ENCODE results near the gene ALOX15B. TPM values are rescaled to one million over a fixed set of nuclear protein-coding genes. Genes with fewer than 3 reads are reported as not detected.

The ALOX15B gene
- total RNA-seq, 1 donor from 2014 or later: not detected

GRCh38 chr17:8006836-8007680, 31.8 kb upstream of the ALOX15B start:
- no peak for FAIRE-seq

DNA sequence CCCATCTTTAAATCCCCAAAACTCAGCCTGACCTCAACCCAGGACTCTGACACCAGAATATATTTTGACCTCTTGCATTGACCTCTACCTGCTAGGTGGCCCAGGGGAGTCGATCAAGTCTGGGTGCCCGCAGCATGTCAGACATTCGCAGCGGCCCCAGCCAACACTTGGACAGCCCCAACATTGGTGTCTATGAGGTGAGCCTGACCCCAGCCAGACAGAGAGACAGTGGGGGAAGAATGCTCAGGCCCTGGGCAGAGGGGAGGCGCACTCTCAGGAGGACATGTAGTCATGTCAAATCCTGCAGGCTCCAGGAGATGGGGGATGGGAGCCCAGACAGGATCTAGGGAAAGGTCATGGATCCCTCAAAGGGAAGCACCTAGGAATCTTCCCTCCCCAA, 31.0 kb upstream of the ALOX15B start:
- Histone ChIP-seq H3K27ac (ENCODE audit: low read depth, low read length) (no peak overlapping the region), H3K4me2 (ENCODE audit: low read length) (no peak overlapping the region), H3K27me3 (ENCODE audit: insufficient read depth, low read length) (peaks cover 18% of the 10 kb centered on the region), H3K79me2 (ENCODE audit: insufficient read depth, low read length) (no peaks in the 10 kb centered on the region), H3K4me1 (ENCODE audit: insufficient read depth, low read length) (peaks cover 11% of the 10 kb centered on the region), H4K20me1 (ENCODE audit: insufficient read depth, low read length) (no peaks in the 10 kb centered on the region), H3K4me3 (ENCODE audit: insufficient read depth, low read depth, low read length) (no peak overlapping the region), H3K9me3 (ENCODE audit: insufficient read depth, low read depth, low read length) (peaks cover 5% of the 10 kb centered on the region), H3K9ac (ENCODE audit: low read length) (no peak overlapping the region), H3K36me3 (ENCODE audit: insufficient read depth, low read length) (no peaks in the 10 kb centered on the region), H2AFZ (ENCODE audit: low read depth, low read length) (no peak overlapping the region)
- no peak overlapping the region for H3K27ac Mint-ChIP-seq (ENCODE audit: unreplicated experiment)
- H3K27me3 Mint-ChIP-seq (ENCODE audit: low read depth, unreplicated experiment): peaks cover 54% of the 10 kb centered on the region
- H3K4me3 Mint-ChIP-seq (ENCODE audit: unreplicated experiment): no peak overlapping the region
- FAIRE-seq (no peak), DNase-seq (ENCODE audit: low read depth) (no peak)
- H3K36me3 Mint-ChIP-seq (ENCODE audit: low read depth, unreplicated experiment): no peaks in the 10 kb centered on the region
- H3K9me3 Mint-ChIP-seq (ENCODE audit: unreplicated experiment): peaks cover 2% of the 10 kb centered on the region
- TF ChIP-seq EZH2 (IDR thresholded peaks at IDR 0.05; ENCODE audit: insufficient read depth, low read length): no peak
- no peak for TF ChIP-seq CTCF (IDR thresholded peaks at IDR 0.05; ENCODE audit: insufficient read depth, low read depth, low read length)
- H3K4me1 Mint-ChIP-seq (ENCODE audit: low read depth, unreplicated experiment): peaks cover 2% of the 10 kb centered on the region

More at GRCh38 chr17:8006836-8007680, 31.8 kb upstream of the ALOX15B start:
- Mint-ChIP-seq H3K4me3 (ENCODE audit: unreplicated experiment) (no peak overlapping the region), H3K9me3 (ENCODE audit: unreplicated experiment) (peaks cover 2% of the 10 kb centered on the region), H3K36me3 (ENCODE audit: low read depth, unreplicated experiment) (no peaks in the 10 kb centered on the region), H3K4me1 (ENCODE audit: low read depth, unreplicated experiment) (peaks cover 2% of the 10 kb centered on the region), H3K27me3 (ENCODE audit: low read depth, unreplicated experiment) (peaks cover 50% of the 10 kb centered on the region), H3K27ac (ENCODE audit: unreplicated experiment) (no peak overlapping the region)
- no peak overlapping the region for H2AFZ ChIP-seq (ENCODE audit: low read depth, low read length)
- H3K36me3 ChIP-seq (ENCODE audit: insufficient read depth, low read length): no peaks in the 10 kb centered on the region
- H4K20me1 ChIP-seq (ENCODE audit: insufficient read depth, low read length): no peaks in the 10 kb centered on the region
- H3K9me3 ChIP-seq (ENCODE audit: insufficient read depth, low read depth, low read length): peaks cover 5% of the 10 kb centered on the region
- no peak for TF ChIP-seq EZH2 (IDR thresholded peaks at IDR 0.05; ENCODE audit: insufficient read depth, low read length)
- no peak for TF ChIP-seq CTCF (IDR thresholded peaks at IDR 0.05; ENCODE audit: insufficient read depth, low read depth, low read length)
- H3K79me2 ChIP-seq (ENCODE audit: insufficient read depth, low read length): no peaks in the 10 kb centered on the region
- peaks cover 11% of the 10 kb centered on the region for H3K4me1 ChIP-seq (ENCODE audit: insufficient read depth, low read length)
- H3K4me2 ChIP-seq (ENCODE audit: low read length): no peak overlapping the region
- H3K27ac ChIP-seq (ENCODE audit: low read depth, low read length): no peak overlapping the region
- DNase-seq (ENCODE audit: low read depth): no peak
- H3K27me3 ChIP-seq (ENCODE audit: insufficient read depth, low read length): peaks cover 23% of the 10 kb centered on the region
- no peak overlapping the region for H3K4me3 ChIP-seq (ENCODE audit: insufficient read depth, low read depth, low read length)
- H3K9ac ChIP-seq (ENCODE audit: low read length): no peak overlapping the region

DNA sequence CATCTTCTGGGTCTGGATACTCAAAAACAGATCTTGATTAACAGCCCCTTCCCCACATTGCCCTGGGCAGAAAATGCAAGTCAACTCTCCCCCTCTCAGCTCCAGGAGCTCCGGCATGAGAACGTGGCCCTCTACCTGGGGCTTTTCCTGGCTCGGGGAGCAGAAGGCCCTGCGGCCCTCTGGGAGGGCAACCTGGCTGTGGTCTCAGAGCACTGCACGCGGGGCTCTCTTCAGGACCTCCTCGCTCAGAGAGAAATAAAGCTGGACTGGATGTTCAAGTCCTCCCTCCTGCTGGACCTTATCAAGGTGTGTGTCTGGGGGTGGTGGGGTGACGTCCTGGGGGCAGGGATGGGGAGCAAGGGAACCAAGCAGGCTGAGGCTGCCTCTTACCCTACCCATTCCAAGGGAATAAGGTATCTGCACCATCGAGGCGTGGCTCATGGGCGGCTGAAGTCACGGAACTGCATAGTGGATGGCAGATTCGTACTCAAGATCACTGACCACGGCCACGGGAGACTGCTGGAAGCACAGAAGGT, 26.7 kb upstream of the ALOX15B start:
- H3K9me3 Mint-ChIP-seq (ENCODE audit: unreplicated experiment): no peaks in the 10 kb centered on the region
- DNase-seq (ENCODE audit: low read depth): no peak
- H3K4me2 ChIP-seq (ENCODE audit: low read length): no peak overlapping the region
- no peaks in the 10 kb centered on the region for H3K36me3 ChIP-seq (ENCODE audit: insufficient read depth, low read length)
- H3K27ac Mint-ChIP-seq (ENCODE audit: unreplicated experiment): no peak overlapping the region
- peaks cover 13% of the 10 kb centered on the region for H3K27me3 ChIP-seq (ENCODE audit: insufficient read depth, low read length)
- H3K4me3 Mint-ChIP-seq (ENCODE audit: unreplicated experiment): no peak overlapping the region
- no peak for FAIRE-seq
- H3K4me3 ChIP-seq (ENCODE audit: insufficient read depth, low read depth, low read length): no peak overlapping the region
- no peak overlapping the region for H2AFZ ChIP-seq (ENCODE audit: low read depth, low read length)
- H3K4me1 ChIP-seq (ENCODE audit: insufficient read depth, low read length): peaks cover 7% of the 10 kb centered on the region
- no peak overlapping the region for H3K27ac ChIP-seq (ENCODE audit: low read depth, low read length)
- H3K9me3 ChIP-seq (ENCODE audit: insufficient read depth, low read depth, low read length): no peaks in the 10 kb centered on the region
- no peaks in the 10 kb centered on the region for H4K20me1 ChIP-seq (ENCODE audit: insufficient read depth, low read length)
- peaks cover 59% of the 10 kb centered on the region for H3K27me3 Mint-ChIP-seq (ENCODE audit: low read depth, unreplicated experiment)
- no peaks in the 10 kb centered on the region for H3K79me2 ChIP-seq (ENCODE audit: insufficient read depth, low read length)
- TF ChIP-seq CTCF (IDR thresholded peaks at IDR 0.05; ENCODE audit: insufficient read depth, low read depth, low read length) (no peak), EZH2 (IDR thresholded peaks at IDR 0.05; ENCODE audit: insufficient read depth, low read length) (no peak)
- H3K4me1 Mint-ChIP-seq (ENCODE audit: low read depth, unreplicated experiment): no peaks in the 10 kb centered on the region
- no peaks in the 10 kb centered on the region for H3K36me3 Mint-ChIP-seq (ENCODE audit: low read depth, unreplicated experiment)
- H3K9ac ChIP-seq (ENCODE audit: low read length): no peak overlapping the region

All from astrocyte (in vitro differentiated cells and primary cell).